Lung (tissue), 12 donors: Measurements from ENCODE around the gene CHD9. TPM values are rescaled to one million over a fixed set of nuclear protein-coding genes. Genes with fewer than 3 reads are reported as not detected.

Experiments used
- ATAC-seq: fragments of 200-7000 bp; cut with Tn5 transposase; one replicate; pipeline ENCODE4 v1.9.1; 2020; ENCODE audit warnings: moderate number of reproducible peaks; ENCODE audit not compliant: insufficient read depth, low FRiP score
- DNase-seq, 3 donors: peaks; one replicate each; pipeline ENCODE4 v3.0.0-alpha.2; 2013 to 2017
- H3K27ac ChIP-seq, 2 donors: one replicate each; pipeline ENCODE4 v1.5.1; 2013; ENCODE audit warnings: mild to moderate bottlenecking in 2 of 2, moderate library complexity in 2 of 2, control low read depth in 1 of 2, inconsistent platforms in 1 of 2, low read depth in 1 of 2, low read length in 1 of 2
- H3K27me3 ChIP-seq, 3 donors: one replicate each; pipeline ENCODE4 v1.5.1; 2013; ENCODE audit warnings: low read length in 2 of 3; ENCODE audit not compliant: control insufficient read depth in 3 of 3, insufficient read depth in 3 of 3
- H3K36me3 ChIP-seq, 4 donors: one replicate each; pipeline ENCODE4 v1.5.1; 2013; ENCODE audit warnings: low read length in 4 of 4, mild to moderate bottlenecking in 1 of 4, moderate library complexity in 1 of 4; ENCODE audit not compliant: control insufficient read depth in 4 of 4, insufficient read depth in 4 of 4
- H3K4me1 ChIP-seq, 5 donors: one replicate each; pipeline ENCODE4 v1.5.1; 2013; ENCODE audit warnings: low read length in 5 of 5, mild to moderate bottlenecking in 2 of 5, moderate library complexity in 1 of 5; ENCODE audit not compliant: control insufficient read depth in 5 of 5, insufficient read depth in 5 of 5
- H3K4me3 ChIP-seq: one replicate; pipeline ENCODE4 v1.5.1; 2013; ENCODE audit warnings: mild to moderate bottlenecking, control low read depth, moderate library complexity
- H3K9ac ChIP-seq, 2 donors: one replicate each; pipeline ENCODE4 v1.5.1; 2013; ENCODE audit warnings: low read length in 2 of 2, control low read depth in 1 of 2; ENCODE audit not compliant: insufficient read depth in 1 of 2
- H3K9me3 ChIP-seq, 4 donors: one replicate each; pipeline ENCODE4 v1.5.1; 2013; ENCODE audit warnings: low read length in 3 of 4, mild to moderate bottlenecking in 1 of 4, moderate library complexity in 1 of 4; ENCODE audit not compliant: control insufficient read depth in 4 of 4, insufficient read depth in 3 of 4
- CTCF ChIP-seq: IDR thresholded peaks from 2 replicates; pipeline ENCODE4 v1.5.1; 2012; ENCODE audit warnings: mild to moderate bottlenecking; ENCODE audit errors: control extremely low read depth, extremely low read depth
- WGBS, 2 donors: extraction: QIAGEN DNeasy Blood & Tissue Kit; methylation state at CpG; one replicate each; pipeline ENCODE4 v1.1.7; 2013; 5-methylcytosine and 5-hydroxymethylcytosine counted together
- polyA plus RNA-seq, 2 donors: library from polyadenylated mRNA; stranded (reverse); fragments of 200-250 nt; gene quantifications; one replicate each; pipeline ENCODE4 v1.2.1, GENCODE V29; 2013
- total RNA-seq, 2 donors: library from RNA; depleted of rRNA in 1 of 2; stranded (reverse); fragments of >200 nt in 1 of 2; gene quantifications; one replicate each; pipeline ENCODE4 v1.2.1, GENCODE V29; 2014 to 2021
- donor health status: control.
- donor health status: control.
- donor health status: Bipolar disorder and iron deficiency.
- donor health status: healthy.
- donor health status: DM: yes; HTN: yes; CAD: no.

Gene CHD9
- total and polyA plus RNA-seq, 4 donors, result 12.7 to 138 (median 39.4) TPM

- ATAC-seq, result no peak
- TF ChIP-seq CTCF, result no peak
- Histone ChIP-seq H3K36me3 (peaks cover 2 to 15% (median 6%) of the 10 kb centered on the region in 4 donors), H3K27me3 (no peaks in the 10 kb centered on the region), H3K27ac (peak overlapping the region; percentile 63 to 83), H3K4me3 (no peak overlapping the region), H3K9ac (no peak overlapping the region), H3K9me3 (no peaks in the 10 kb centered on the region), H3K4me1 (peaks cover 0 to 27% (median 4%) of the 10 kb centered on the region in 5 donors)
- peak in 2 of 3 donors; percentile 12 to 22 for DNase-seq
- WGBS, 2 donors, result 77 to 84% methylated on average over 2 of the region's 2 CpGs
Observed at GRCh38 chr16:53220585-53220984, 165.8 kb downstream of the CHD9 start.

GRCh38 chr16:53224951-53225533 lies 170.3 kb downstream of the CHD9 start:
- TF ChIP-seq CTCF, result no peak
- 54 to 77% methylated on average over 2 of the region's 2 CpGs for WGBS, 2 donors
- Histone ChIP-seq H3K27ac (no peak overlapping the region), H3K4me3 (no peak overlapping the region), H3K9me3 (no peaks in the 10 kb centered on the region), H3K36me3 (peaks cover 2 to 42% (median 15%) of the 10 kb centered on the region in 4 donors), H3K27me3 (no peaks in the 10 kb centered on the region), H3K4me1 (peaks cover 0 to 14% (median 0%) of the 10 kb centered on the region in 5 donors), H3K9ac (no peak overlapping the region)
- DNase-seq (no peak), ATAC-seq (no peak)

- peak overlapping the region in 1 of 2 donors; percentile 2 for H3K27ac ChIP-seq
- H3K9ac ChIP-seq, result no peak overlapping the region
- no peaks in the 10 kb centered on the region for H3K9me3 ChIP-seq
- ATAC-seq, result no peak
- 76 to 82% methylated on average over 3 of the region's 3 CpGs for whole genome bisulfite sequencing, 2 donors
- DNase-seq, result no peak
- H3K4me1 ChIP-seq, result no peaks in the 10 kb centered on the region
- no peak for TF ChIP-seq CTCF
- H3K27me3 ChIP-seq, result no peaks in the 10 kb centered on the region
- peaks cover 10 to 75% (median 48%) of the 10 kb centered on the region in 4 donors for H3K36me3 ChIP-seq
- no peak overlapping the region for H3K4me3 ChIP-seq
Observed at GRCh38 chr16:53232826-53233529, 178.2 kb downstream of the CHD9 start.
